ENCODE results near the gene COPRS. TPM values are rescaled to one million over a fixed set of nuclear protein-coding genes. Genes with fewer than 3 reads are reported as not detected.
A peak's percentile ranks its signal among the peaks of the same experiment; 100 is the strongest.

COPRS gene
- total and polyA plus RNA-seq, 2 of the 13 experiments (the other 11 are each of a cell fraction or from before 2014, with no cell fraction given): 22.7 to 93.8 TPM

- peak; percentile 92 for TF ChIP-seq AHDC1 (CRISPR knock-in tag; IDR thresholded peaks at IDR 0.05; ENCODE audit: borderline replicate concordance)
- TF ChIP-seq RCOR2 (CRISPR knock-in tag; IDR thresholded peaks at IDR 0.05): peak; percentile 91
- TF ChIP-seq UBTF (CRISPR knock-in tag; IDR thresholded peaks at IDR 0.05): peak; percentile 34; the same call in 1 of the 2 replicates
- peak; percentile 70; the same call in 1 of the 2 replicates for TF ChIP-seq KAT8 (CRISPR knock-in tag; IDR thresholded peaks at IDR 0.05)
- 0 out of 2 replicates have a peak, but pooled peaks have one; percentile 36 for TF ChIP-seq HIC2 (CRISPR knock-in tag; IDR thresholded peaks at IDR 0.05; ENCODE audit: low read depth)
- peak; percentile 90 for TF ChIP-seq BCL6 (CRISPR knock-in tag; IDR thresholded peaks at IDR 0.05)
- peak; percentile 87 for TF ChIP-seq MEF2D (CRISPR knock-in tag; IDR thresholded peaks at IDR 0.05)
- TF ChIP-seq HDAC1 (CRISPR knock-in tag; IDR thresholded peaks at IDR 0.05): peak; percentile 75
Observed at GRCh38 chr17:31803494-31804213, 55.4 kb downstream of the COPRS start (continued).

All from HepG2 (cell line).